ENCODE data around the gene CPXCR1.
"Not testable (repeated sequence)": the region's sequence is repeated elsewhere in the genome, so short reads cannot be mapped to it uniquely, and the experiment has no call there.

- TF ChIP-seq CTCF (IDR thresholded peaks at IDR 0.05); POLR2AphosphoS5 (IDR thresholded peaks at IDR 0.05); POLR2A (IDR thresholded peaks at IDR 0.05); EP300 (IDR thresholded peaks at IDR 0.05; ENCODE audit: low read depth): not testable (repeated sequence)
These were observed 5.3 kb downstream of the CPXCR1 start for GRCh38 chrX:88752339-88752738.
